ENCODE data around the gene TMEM45B. TPM values are rescaled to one million over a fixed set of nuclear protein-coding genes. Genes with fewer than 3 reads are reported as not detected.

Gene TMEM45B
- total RNA-seq, 4 donors from 2014 or later = 0.11 to 0.66 TPM; not detected in 2

- WGBS = 97% methylated on average over 8 of the region's 8 CpGs
- intact Hi-C loops (cut with DNase I) = no loop called here
- no peak for TF ChIP-seq POLR2AphosphoS5 (IDR thresholded peaks at IDR 0.05)
- TF ChIP-seq, protein P1, sequence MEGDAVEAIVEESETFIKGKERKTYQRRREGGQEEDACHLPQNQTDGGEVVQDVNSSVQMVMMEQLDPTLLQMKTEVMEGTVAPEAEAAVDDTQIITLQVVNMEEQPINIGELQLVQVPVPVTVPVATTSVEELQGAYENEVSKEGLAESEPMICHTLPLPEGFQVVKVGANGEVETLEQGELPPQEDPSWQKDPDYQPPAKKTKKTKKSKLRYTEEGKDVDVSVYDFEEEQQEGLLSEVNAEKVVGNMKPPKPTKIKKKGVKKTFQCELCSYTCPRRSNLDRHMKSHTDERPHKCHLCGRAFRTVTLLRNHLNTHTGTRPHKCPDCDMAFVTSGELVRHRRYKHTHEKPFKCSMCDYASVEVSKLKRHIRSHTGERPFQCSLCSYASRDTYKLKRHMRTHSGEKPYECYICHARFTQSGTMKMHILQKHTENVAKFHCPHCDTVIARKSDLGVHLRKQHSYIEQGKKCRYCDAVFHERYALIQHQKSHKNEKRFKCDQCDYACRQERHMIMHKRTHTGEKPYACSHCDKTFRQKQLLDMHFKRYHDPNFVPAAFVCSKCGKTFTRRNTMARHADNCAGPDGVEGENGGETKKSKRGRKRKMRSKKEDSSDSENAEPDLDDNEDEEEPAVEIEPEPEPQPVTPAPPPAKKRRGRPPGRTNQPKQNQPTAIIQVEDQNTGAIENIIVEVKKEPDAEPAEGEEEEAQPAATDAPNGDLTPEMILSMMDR (IDR thresholded peaks at IDR 0.05) = no peak
- no peak for TF ChIP-seq POLR2A (IDR thresholded peaks at IDR 0.05; ENCODE audit: low read depth)
- no peak for TF ChIP-seq EP300 (IDR thresholded peaks at IDR 0.05)
- Histone ChIP-seq H3K27me3 (no peaks in the 10 kb centered on the region), H3K4me3 (no peak overlapping the region), H3K4me1 (no peaks in the 10 kb centered on the region), H3K36me3 (peaks cover 24 to 87% (median 59%) of the 10 kb centered on the region in 4 donors), H3K27ac (replicated peaks in 1 of 4) (no peak overlapping the region), H3K9me3 (no peaks in the 10 kb centered on the region)
- no peak for DNase-seq (ENCODE audit: extremely low spot score)
Observed at GRCh38 chr11:129905402-129905801, 89.8 kb downstream of the TMEM45B start.

Small RNA genes within 50 kb of the gene (small RNA-seq; reads per million reads assigned to genes)
- 0 reads per million in 3 donors for gene AP003327.1

Other genes with a start within 250 kb of the TMEM45B start
- 10 to 100 TPM; 15.0 to 33.5 (median 27.5) TPM for gene NFRKB, start 79.7 kb downstream of the TMEM45B start, total RNA-seq
- 1 to 10 TPM; 5.1 to 8.6 (median 7.6) TPM for gene PRDM10, start 187.0 kb downstream of the TMEM45B start, total RNA-seq

All from esophagus muscularis mucosa (tissue), 4 donors.